Astrocyte of the spinal cord (primary cell): Measurements from ENCODE around the gene ASB18.

Experiments used
- DNase-seq: peaks from one replicate; pipeline ENCODE4 v3.0.0; 2011; ENCODE audit warnings: low read depth, low spot score
- H3K4me3 ChIP-seq: 2 replicates; pipeline ENCODE4 v1.5.1; 2011; ENCODE audit warnings: low read depth, mild to moderate bottlenecking, low read length, moderate library complexity
- CTCF ChIP-seq: IDR thresholded peaks from 2 replicates; pipeline ENCODE4 v1.5.1; 2012; ENCODE audit warnings: low read depth, mild to moderate bottlenecking, low read length, inconsistent platforms
- in situ Hi-C: cut with HindIII; loops from 2 replicates; pipeline ENCODE4 v1.10.0; 2017; ENCODE audit warnings: low sequenced_read_pairs

ASB18 gene

DNA sequence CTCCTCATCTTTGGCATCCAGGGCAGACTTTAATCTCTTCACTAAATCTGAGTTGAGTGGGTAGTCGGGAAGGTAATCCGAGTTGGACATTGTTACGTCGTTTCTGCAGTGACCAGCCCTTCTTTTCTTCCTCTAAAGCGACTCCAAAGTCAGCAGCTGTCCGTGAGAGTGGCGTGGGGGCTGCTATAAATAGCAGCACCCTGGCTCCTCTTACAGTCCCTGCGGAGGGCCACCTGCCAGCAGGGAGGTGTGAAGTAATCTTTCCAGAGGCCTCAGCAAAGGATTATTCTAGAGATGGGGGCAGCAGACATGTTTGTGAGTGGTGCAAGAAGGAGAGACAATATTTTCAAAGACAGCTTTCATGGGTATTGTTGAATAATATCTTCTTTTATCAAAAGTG lies at the start of gene ASB18:
ASB18 (minus strand) TSS at position 151 of the 400 bp plus-strand sequence; CDS start at position 90, 61 bp downstream.
- in situ Hi-C loops: no loop called here
- DNase-seq: no peak
- H3K4me3 ChIP-seq: no peak within 1 kb of the TSS
- no peak for TF ChIP-seq CTCF

DNA sequence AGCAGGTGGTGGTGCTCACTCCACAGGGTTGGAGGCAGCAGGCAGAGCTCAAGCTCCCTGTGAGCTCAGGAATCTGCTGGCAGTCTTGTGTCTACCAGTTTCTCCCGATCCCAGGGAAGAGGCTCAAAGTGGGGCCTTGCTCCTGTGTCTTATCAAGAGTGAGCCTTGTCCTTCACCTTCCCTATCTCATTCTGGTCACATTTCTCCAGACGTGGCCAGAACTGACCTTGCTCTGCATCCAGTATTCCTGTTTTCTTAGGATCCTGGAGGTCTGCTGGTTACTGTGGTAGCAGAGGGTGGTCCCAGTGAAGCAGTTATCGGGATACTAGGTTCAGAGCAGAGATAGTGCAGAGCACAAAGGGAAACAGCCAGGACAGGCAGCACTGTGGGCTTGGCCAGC lies 47.1 kb upstream of the ASB18 start:
- in situ Hi-C loops: no loop called here
- no peak for DNase-seq
- H3K4me3 ChIP-seq: no peak overlapping the region
- TF ChIP-seq CTCF: no peak

DNA sequence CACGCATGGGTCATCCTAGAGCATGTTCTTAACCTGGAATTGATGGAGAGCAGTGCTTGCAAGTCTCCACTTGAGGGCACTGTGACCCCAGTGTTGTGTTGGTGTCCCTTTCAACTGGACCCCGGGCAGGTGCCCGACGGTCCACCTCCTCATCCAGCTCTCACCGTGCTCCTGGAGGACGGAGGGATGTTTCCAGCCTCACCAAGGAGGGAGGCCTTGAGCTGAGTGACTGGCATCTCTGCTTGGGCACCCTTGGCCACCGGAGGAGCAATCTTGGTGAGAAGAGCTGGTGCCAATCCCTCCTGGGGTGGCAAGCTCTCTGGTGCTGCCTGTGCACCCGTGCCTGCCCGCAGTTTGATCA lies 45.4 kb upstream of the ASB18 start:
- H3K4me3 ChIP-seq: no peak overlapping the region
- in situ Hi-C loops: no loop called here
- TF ChIP-seq CTCF: peak; percentile 49
- no peak for DNase-seq

- TF ChIP-seq CTCF: no peak
- H3K4me3 ChIP-seq: no peak overlapping the region
- no peak for DNase-seq
- in situ Hi-C loops: no loop called here
Observed at GRCh38 chr2:236308855-236309668, 44.9 kb upstream of the ASB18 start.

GRCh38 chr2:236307641-236308040 lies 43.4 kb upstream of the ASB18 start:
- no peak overlapping the region for H3K4me3 ChIP-seq
- in situ Hi-C loops: no loop called here
- DNase-seq: no peak
- TF ChIP-seq CTCF: no peak

DNA sequence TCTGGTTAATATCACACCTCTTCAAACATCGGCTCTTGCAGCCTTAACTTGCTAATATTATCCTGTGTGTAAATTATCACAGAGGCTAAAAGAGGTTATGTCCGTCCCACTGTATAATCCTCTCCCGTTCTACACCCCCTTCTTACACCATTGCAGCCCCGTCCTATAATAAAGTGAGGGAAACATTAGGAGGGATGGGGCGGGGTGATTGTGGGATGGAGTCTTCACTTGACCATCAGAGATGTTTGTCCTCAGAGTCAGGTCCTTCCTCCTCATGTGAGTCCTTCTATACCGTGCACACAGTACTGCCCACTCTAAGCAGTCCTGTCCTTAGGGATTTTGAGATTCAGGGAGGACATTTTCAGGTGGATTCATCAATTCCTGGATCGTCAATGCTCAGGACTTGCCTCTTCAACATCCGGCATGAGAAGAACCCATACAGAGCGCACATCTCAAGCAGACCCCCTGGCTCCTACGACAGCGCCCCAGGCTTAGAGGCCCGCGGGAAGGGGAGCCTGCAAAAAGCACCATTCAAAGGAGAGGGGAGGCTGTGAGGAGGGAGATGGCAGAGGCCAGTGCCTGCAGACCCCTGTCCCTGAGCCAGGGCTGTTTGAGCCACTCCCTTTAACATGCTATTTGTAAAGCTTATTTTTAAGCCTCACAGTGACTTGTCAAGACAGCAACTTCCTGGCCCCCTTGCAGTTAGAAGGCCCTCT lies 42.8 kb upstream of the ASB18 start:
- H3K4me3 ChIP-seq: no peak overlapping the region
- in situ Hi-C loops: no loop called here
- no peak for TF ChIP-seq CTCF
- DNase-seq: no peak
